GM12878 (cell line): ENCODE results near the gene SEC14L1. TPM values are rescaled to one million over a fixed set of nuclear protein-coding genes. Genes with fewer than 3 reads are reported as not detected.

Experiments
- ATF7 ChIP-seq: fragments of 450-650 bp; IDR thresholded peaks from 2 replicates; pipeline ENCODE4 v1.6.1; 2016; ENCODE audit warnings: low read depth, mild to moderate bottlenecking
- BHLHE40 ChIP-seq, 2 experiments: fragments of 450-650 bp in 1 of 2; IDR thresholded peaks; 2 replicates each; pipeline ENCODE4 v1.6.1; 2011 to 2017; ENCODE audit warnings: low read depth in 2 of 2, borderline replicate concordance in 1 of 2, improper control_type of control experiment in 1 of 2, low read length in 1 of 2, mild to moderate bottlenecking in 1 of 2
- CHD2 ChIP-seq: IDR thresholded peaks from 2 replicates; pipeline ENCODE4 v1.6.1; 2011; ENCODE audit warnings: low read depth, low read length, improper control_type of control experiment, borderline replicate concordance
- CREM ChIP-seq: IDR thresholded peaks from 2 replicates; pipeline ENCODE4 v1.6.1; 2014; ENCODE audit warnings: antibody characterized with exemption, low read depth
- IRF3 ChIP-seq: fragments of 450-650 bp; IDR thresholded peaks from 2 replicates; pipeline ENCODE4 v1.6.1; 2014; ENCODE audit warnings: mild to moderate bottlenecking
- IRF4 ChIP-seq: IDR thresholded peaks from 2 replicates; pipeline ENCODE4 v1.6.1; 2011; ENCODE audit warnings: low read depth, low read length
- JUNB ChIP-seq: IDR thresholded peaks from 2 replicates; pipeline ENCODE4 v1.6.1; 2016; ENCODE audit warnings: antibody characterized with exemption, mild to moderate bottlenecking
- KDM1A ChIP-seq: fragments of 200-600 bp; sonication (generic); IDR thresholded peaks from 2 replicates; pipeline ENCODE4 v1.6.1; 2016; ENCODE audit warnings: borderline replicate concordance
- PBX3 ChIP-seq: IDR thresholded peaks from 2 replicates; pipeline ENCODE4 v1.6.1; 2011; ENCODE audit warnings: mild to moderate bottlenecking, low read depth, low read length, moderate library complexity; ENCODE audit not compliant: insufficient replicate concordance
- PML ChIP-seq: IDR thresholded peaks from 2 replicates; pipeline ENCODE4 v1.6.1; 2012; ENCODE audit warnings: low read length, inconsistent platforms
- POLR2AphosphoS5 ChIP-seq: IDR thresholded peaks from 2 replicates; pipeline ENCODE4 v1.6.1; 2011; ENCODE audit warnings: mild to moderate bottlenecking, low read length, inconsistent platforms
- POU2F2 ChIP-seq: IDR thresholded peaks from 3 replicates; pipeline ENCODE4 v1.6.1; 2011; ENCODE audit warnings: low read depth, mild to moderate bottlenecking, low read length, borderline replicate concordance
- PRDM15 ChIP-seq: fragments of 450-650 bp; formaldehyde crosslinking; IDR thresholded peaks from 2 replicates; pipeline ENCODE4 v1.4.0; 2020; ENCODE audit warnings: mild to moderate bottlenecking, moderate library complexity
- RBBP5 ChIP-seq: fragments of 200-600 bp; sonication (generic); conservative IDR thresholded peaks from 2 replicates; pipeline ENCODE4 v1.6.1; 2016
- SRF ChIP-seq, 2 experiments: IDR thresholded peaks; 2 replicates each; pipeline ENCODE4 v1.6.1; 2011; ENCODE audit warnings: low read depth in 2 of 2, low read length in 2 of 2, mild to moderate bottlenecking in 1 of 2, moderate library complexity in 1 of 2
- SUPT20H ChIP-seq: IDR thresholded peaks from 2 replicates; pipeline ENCODE4 v1.6.1; 2011; ENCODE audit warnings: low read depth, mild to moderate bottlenecking, low read length, moderate library complexity, borderline replicate concordance; ENCODE audit not compliant: control insufficient read depth
- WRNIP1 ChIP-seq: IDR thresholded peaks from 2 replicates; pipeline ENCODE4 v1.6.1; 2011; ENCODE audit warnings: low read depth, low read length, improper control_type of control experiment, borderline replicate concordance
- YY1 ChIP-seq: IDR thresholded peaks from 2 replicates; pipeline ENCODE4 v1.6.1; 2011; ENCODE audit warnings: low read depth, mild to moderate bottlenecking, low read length
- ZBTB11 ChIP-seq: fragments of 450-650 bp; formaldehyde crosslinking; IDR thresholded peaks from 2 replicates; pipeline ENCODE4 v1.5.0; 2022; ENCODE audit warnings: mild to moderate bottlenecking, missing genetic modification characterization
- ZNF207 ChIP-seq: fragments of 450-650 bp; IDR thresholded peaks from 2 replicates; pipeline ENCODE4 v1.6.1; 2014; ENCODE audit warnings: antibody characterized with exemption, mild to moderate bottlenecking, borderline replicate concordance
- ZNF622 ChIP-seq: fragments of 450-650 bp; IDR thresholded peaks from 2 replicates; pipeline ENCODE4 v1.6.1; 2017; ENCODE audit warnings: mild to moderate bottlenecking, inconsistent platforms
- polyA plus RNA-seq, 11 experiments: library from polyadenylated mRNA; depleted of rRNA in 4 of 11; unstranded in 6 of 11; stranded (reverse) in 5 of 11; fragments of >200 nt; fragmentation: Nextera tagmentation in 4 of 11; fragmentation: Illumina TruSeq in 1 of 11; extraction: Ambion mirVana in 4 of 11; extraction: Trizol in 1 of 11; gene quantifications; 1 replicate in 1 of 11; 2 replicates in 10 of 11; pipeline versions ENCODE4 v1.2.1 to v1.2.3, GENCODE V29; 2011 to 2016; ENCODE audit warnings: inconsistent platforms in 2 of 11, missing spikeins in 2 of 11, low read depth in 1 of 11
- total RNA-seq, 4 experiments: library from RNA; depleted of rRNA in 3 of 4; stranded (reverse); fragments of >200 nt in 3 of 4; fragmentation: Illumina TruSeq in 1 of 4; extraction: Trizol in 1 of 4; gene quantifications; 2 replicates each; pipeline versions ENCODE4 v1.2.1 to v1.2.3, GENCODE V29; 2013 to 2021

Gene SEC14L1
- total and polyA plus RNA-seq, 10 of the 15 experiments (the other 5 are each of a cell fraction or from before 2014, with no cell fraction given): 6.3 to 66.1 (median 33.5) TPM

GRCh38 chr17:77107506-77108433 lies 33.0 kb upstream of the SEC14L1 start (continued):
- TF ChIP-seq IRF4 (0 out of 2 replicates have a peak, but pooled peaks have one; percentile 25), POLR2AphosphoS5 (peak; percentile 43; the same call in 1 of the 2 replicates), IRF3 (no peak), YY1 (peak; percentile 65), SUPT20H (no peak), PML (peak; percentile 55; the same call in 1 of the 2 replicates), ZNF622 (no peak), CREM (peak; percentile 95), POU2F2 (peak; percentile 83; the same call in 2 of the 3 replicates), CHD2 (no peak; the same call in 1 of the 2 replicates), ZBTB11 (CRISPR knock-in tag) (no peak), BHLHE40 (IDR thresholded peaks at IDR 0.05; ENCODE audit: borderline replicate concordance in 1 of 2, low read depth in 2 of 2, low read length in 1 of 2) (peak; percentile 61 to 72), ZNF207 (no peak), WRNIP1 (no peak), PBX3 (no peak), KDM1A (no peak), SRF (IDR thresholded peaks at IDR 0.05; ENCODE audit: low read depth in 2 of 2, low read length in 2 of 2) (no peak), RBBP5 (no peak), PRDM15 (CRISPR knock-in tag) (no peak), JUNB (peak; percentile 60), ATF7 (peak; percentile 95)
